ENCODE measurements around the gene S100A7. TPM values are rescaled to one million over a fixed set of nuclear protein-coding genes. Genes with fewer than 3 reads are reported as not detected.

Gene S100A7
- total and polyA plus RNA-seq, 9 of the 15 experiments (the other 6 are each of a cell fraction or from before 2014, with no cell fraction given) = not detected

- Histone ChIP-seq H3K27ac (ENCODE audit: extremely low read depth, low read depth, low read length) (no peak overlapping the region), H3K9me1 (ENCODE audit: control insufficient read depth, insufficient read depth, low read length) (peaks cover 3% of the 10 kb centered on the region), H2AFZ (ENCODE audit: low read depth, low read length) (no peak overlapping the region), H3K36me3 (ENCODE audit: control insufficient read depth, insufficient read depth, low read length) (no peaks in the 10 kb centered on the region), H3K9ac (ENCODE audit: insufficient read depth in 1 of 2, low read depth in 2 of 2, low read length in 2 of 2) (no peak overlapping the region), H3K4me1 (replicated peaks in 1 of 2; ENCODE audit: control insufficient read depth in 2 of 2, insufficient read depth in 2 of 2, low read length in 2 of 2) (peaks cover 20 to 23% of the 10 kb centered on the region in 2 experiments), H3K79me2 (ENCODE audit: control insufficient read depth, insufficient read depth, low read length) (no peaks in the 10 kb centered on the region), H4K20me1 (replicated peaks; ENCODE audit: control insufficient read depth, insufficient read depth, low read length) (no peaks in the 10 kb centered on the region), H3K27me3 (ENCODE audit: control insufficient read depth in 2 of 2, insufficient read depth in 2 of 2, low read length in 2 of 2) (peaks cover under 1 to 11% of the 10 kb centered on the region in 2 experiments; a peak in 2 of 5 replicates), H3K4me3 (no peak overlapping the region), H3K4me2 (ENCODE audit: insufficient read depth, low read length) (no peak overlapping the region), H3K9me3 (replicated peaks; ENCODE audit: control insufficient read depth, insufficient read depth, low read depth, low read length) (no peaks in the 10 kb centered on the region)
- FAIRE-seq (no peak), ATAC-seq (no peak), DNase-seq (ENCODE audit: extremely low read depth in 1 of 4, low spot score in 3 of 4) (no peak)
- TF ChIP-seq, protein P1, sequence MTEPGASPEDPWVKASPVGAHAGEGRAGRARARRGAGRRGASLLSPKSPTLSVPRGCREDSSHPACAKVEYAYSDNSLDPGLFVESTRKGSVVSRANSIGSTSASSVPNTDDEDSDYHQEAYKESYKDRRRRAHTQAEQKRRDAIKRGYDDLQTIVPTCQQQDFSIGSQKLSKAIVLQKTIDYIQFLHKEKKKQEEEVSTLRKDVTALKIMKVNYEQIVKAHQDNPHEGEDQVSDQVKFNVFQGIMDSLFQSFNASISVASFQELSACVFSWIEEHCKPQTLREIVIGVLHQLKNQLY (CRISPR knock-in tag; conservative IDR thresholded peaks at IDR 0.05) = no peak
- no peak for TF ChIP-seq KLF10 (CRISPR knock-in tag; IDR thresholded peaks at IDR 0.05)
- ChIA-PET CTCF (ENCODE audit: low intra/inter-chr PET ratio) (no interaction called here), POLR2A (no interaction called here)
- in situ Hi-C loops (cut with MboI) = no loop called here
- intact Hi-C loops (cut with micrococcal nuclease) = no loop called here
- BruUV-seq (replicated peaks) = no TSS peak
These were observed 21.2 kb downstream of the S100A7 start for GRCh38 chr1:153439273-153439672.

GRCh38 chr1:153438599-153438998 lies 21.9 kb downstream of the S100A7 start:
- BruUV-seq (replicated peaks) = no TSS peak
- Histone ChIP-seq H3K27ac (ENCODE audit: extremely low read depth, low read depth, low read length) (no peak overlapping the region), H3K79me2 (ENCODE audit: control insufficient read depth, insufficient read depth, low read length) (no peaks in the 10 kb centered on the region), H2AFZ (ENCODE audit: low read depth, low read length) (no peak overlapping the region), H4K20me1 (replicated peaks; ENCODE audit: control insufficient read depth, insufficient read depth, low read length) (no peaks in the 10 kb centered on the region), H3K9me1 (ENCODE audit: control insufficient read depth, insufficient read depth, low read length) (peaks cover 3% of the 10 kb centered on the region), H3K9me3 (replicated peaks; ENCODE audit: control insufficient read depth, insufficient read depth, low read depth, low read length) (no peaks in the 10 kb centered on the region), H3K27me3 (ENCODE audit: control insufficient read depth in 2 of 2, insufficient read depth in 2 of 2, low read length in 2 of 2) (peaks cover 0 to 5% of the 10 kb centered on the region in 2 experiments; a peak in 2 of 5 replicates), H3K4me3 (no peak overlapping the region), H3K4me2 (ENCODE audit: insufficient read depth, low read length) (no peak overlapping the region), H3K4me1 (replicated peaks in 1 of 2; ENCODE audit: control insufficient read depth in 2 of 2, insufficient read depth in 2 of 2, low read length in 2 of 2) (peaks cover 26 to 27% of the 10 kb centered on the region in 2 experiments), H3K9ac (ENCODE audit: insufficient read depth in 1 of 2, low read depth in 2 of 2, low read length in 2 of 2) (no peak overlapping the region), H3K36me3 (ENCODE audit: control insufficient read depth, insufficient read depth, low read length) (no peaks in the 10 kb centered on the region)
- in situ Hi-C loops (cut with MboI) (no loop called here), intact Hi-C loops (cut with micrococcal nuclease) (no loop called here)
- WGBS (ENCODE audit: insufficient coverage, low coverage, missing lambda C conversion rate) = 30% methylated on average over 7 of the region's 7 CpGs
- ChIA-PET POLR2A (no interaction called here), CTCF (ENCODE audit: low intra/inter-chr PET ratio) (no interaction called here)
- DNase-seq (ENCODE audit: extremely low read depth in 1 of 4, low spot score in 3 of 4) (no peak), ATAC-seq (no peak), FAIRE-seq (no peak)
- TF ChIP-seq NFATC3 (IDR thresholded peaks at IDR 0.05) (no peak), ZC3H4 (CRISPR knock-in tag; IDR thresholded peaks at IDR 0.05; ENCODE audit: borderline replicate concordance) (no peak), KAT8 (IDR thresholded peaks at IDR 0.05; ENCODE audit: low read depth) (no peak), ZNF23 (CRISPR knock-in tag; IDR thresholded peaks at IDR 0.05) (no peak), HNRNPK (IDR thresholded peaks at IDR 0.05; ENCODE audit: low read depth, low read length, poor library complexity, severe bottlenecking) (no peak), U2AF2 (optimal IDR thresholded peaks at IDR 0.05; ENCODE audit: low read depth, low read length) (no peak), ARHGAP35 (IDR thresholded peaks at IDR 0.05; ENCODE audit: partially characterized antibody) (no peak)

Data from K562 (cell line).